ENCODE measurements around the gene IFFO2.
"Not testable (repeated sequence)": the region's sequence is repeated elsewhere in the genome, so short reads cannot be mapped to it uniquely, and the experiment has no call there.

GRCh38 chr1:18891858-18892257 is 64.6 kb downstream of the IFFO2 start:
- not testable (repeated sequence) for TF ChIP-seq EZH2 (IDR thresholded peaks at IDR 0.05; ENCODE audit: low read depth, unreplicated experiment); POLR2AphosphoS5 (IDR thresholded peaks at IDR 0.05; ENCODE audit: low read depth); CREB1 (CRISPR knock-in tag; IDR thresholded peaks at IDR 0.05; ENCODE audit: low read depth); ZNF462 (CRISPR knock-in tag; IDR thresholded peaks at IDR 0.05); JUNB (IDR thresholded peaks at IDR 0.05; ENCODE audit: unreplicated experiment)
- TF ChIP-seq, protein P1, sequence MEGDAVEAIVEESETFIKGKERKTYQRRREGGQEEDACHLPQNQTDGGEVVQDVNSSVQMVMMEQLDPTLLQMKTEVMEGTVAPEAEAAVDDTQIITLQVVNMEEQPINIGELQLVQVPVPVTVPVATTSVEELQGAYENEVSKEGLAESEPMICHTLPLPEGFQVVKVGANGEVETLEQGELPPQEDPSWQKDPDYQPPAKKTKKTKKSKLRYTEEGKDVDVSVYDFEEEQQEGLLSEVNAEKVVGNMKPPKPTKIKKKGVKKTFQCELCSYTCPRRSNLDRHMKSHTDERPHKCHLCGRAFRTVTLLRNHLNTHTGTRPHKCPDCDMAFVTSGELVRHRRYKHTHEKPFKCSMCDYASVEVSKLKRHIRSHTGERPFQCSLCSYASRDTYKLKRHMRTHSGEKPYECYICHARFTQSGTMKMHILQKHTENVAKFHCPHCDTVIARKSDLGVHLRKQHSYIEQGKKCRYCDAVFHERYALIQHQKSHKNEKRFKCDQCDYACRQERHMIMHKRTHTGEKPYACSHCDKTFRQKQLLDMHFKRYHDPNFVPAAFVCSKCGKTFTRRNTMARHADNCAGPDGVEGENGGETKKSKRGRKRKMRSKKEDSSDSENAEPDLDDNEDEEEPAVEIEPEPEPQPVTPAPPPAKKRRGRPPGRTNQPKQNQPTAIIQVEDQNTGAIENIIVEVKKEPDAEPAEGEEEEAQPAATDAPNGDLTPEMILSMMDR (conservative IDR thresholded peaks at IDR 0.05; ENCODE audit: low read depth in 2 of 2), result not testable (repeated sequence)
- TF ChIP-seq, protein P2, sequence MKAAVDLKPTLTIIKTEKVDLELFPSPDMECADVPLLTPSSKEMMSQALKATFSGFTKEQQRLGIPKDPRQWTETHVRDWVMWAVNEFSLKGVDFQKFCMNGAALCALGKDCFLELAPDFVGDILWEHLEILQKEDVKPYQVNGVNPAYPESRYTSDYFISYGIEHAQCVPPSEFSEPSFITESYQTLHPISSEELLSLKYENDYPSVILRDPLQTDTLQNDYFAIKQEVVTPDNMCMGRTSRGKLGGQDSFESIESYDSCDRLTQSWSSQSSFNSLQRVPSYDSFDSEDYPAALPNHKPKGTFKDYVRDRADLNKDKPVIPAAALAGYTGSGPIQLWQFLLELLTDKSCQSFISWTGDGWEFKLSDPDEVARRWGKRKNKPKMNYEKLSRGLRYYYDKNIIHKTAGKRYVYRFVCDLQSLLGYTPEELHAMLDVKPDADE (IDR thresholded peaks at IDR 0.05), result not testable (repeated sequence)
- TF ChIP-seq, protein P3, sequence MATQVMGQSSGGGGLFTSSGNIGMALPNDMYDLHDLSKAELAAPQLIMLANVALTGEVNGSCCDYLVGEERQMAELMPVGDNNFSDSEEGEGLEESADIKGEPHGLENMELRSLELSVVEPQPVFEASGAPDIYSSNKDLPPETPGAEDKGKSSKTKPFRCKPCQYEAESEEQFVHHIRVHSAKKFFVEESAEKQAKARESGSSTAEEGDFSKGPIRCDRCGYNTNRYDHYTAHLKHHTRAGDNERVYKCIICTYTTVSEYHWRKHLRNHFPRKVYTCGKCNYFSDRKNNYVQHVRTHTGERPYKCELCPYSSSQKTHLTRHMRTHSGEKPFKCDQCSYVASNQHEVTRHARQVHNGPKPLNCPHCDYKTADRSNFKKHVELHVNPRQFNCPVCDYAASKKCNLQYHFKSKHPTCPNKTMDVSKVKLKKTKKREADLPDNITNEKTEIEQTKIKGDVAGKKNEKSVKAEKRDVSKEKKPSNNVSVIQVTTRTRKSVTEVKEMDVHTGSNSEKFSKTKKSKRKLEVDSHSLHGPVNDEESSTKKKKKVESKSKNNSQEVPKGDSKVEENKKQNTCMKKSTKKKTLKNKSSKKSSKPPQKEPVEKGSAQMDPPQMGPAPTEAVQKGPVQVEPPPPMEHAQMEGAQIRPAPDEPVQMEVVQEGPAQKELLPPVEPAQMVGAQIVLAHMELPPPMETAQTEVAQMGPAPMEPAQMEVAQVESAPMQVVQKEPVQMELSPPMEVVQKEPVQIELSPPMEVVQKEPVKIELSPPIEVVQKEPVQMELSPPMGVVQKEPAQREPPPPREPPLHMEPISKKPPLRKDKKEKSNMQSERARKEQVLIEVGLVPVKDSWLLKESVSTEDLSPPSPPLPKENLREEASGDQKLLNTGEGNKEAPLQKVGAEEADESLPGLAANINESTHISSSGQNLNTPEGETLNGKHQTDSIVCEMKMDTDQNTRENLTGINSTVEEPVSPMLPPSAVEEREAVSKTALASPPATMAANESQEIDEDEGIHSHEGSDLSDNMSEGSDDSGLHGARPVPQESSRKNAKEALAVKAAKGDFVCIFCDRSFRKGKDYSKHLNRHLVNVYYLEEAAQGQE (IDR thresholded peaks at IDR 0.05; ENCODE audit: unreplicated experiment), result not testable (repeated sequence)
